Activated T-cell treated with anti-CD3 and anti-CD28 coated beads, Interleukin-2, amount 50 U/mL, for 72 hours (primary cell): Measurements from ENCODE around the gene RPLP2. TPM values are rescaled to one million over a fixed set of nuclear protein-coding genes. Genes with fewer than 3 reads are reported as not detected.

Source experiments
- ATAC-seq, 2 donors: fragments of 150-1000 bp; cut with Tn5 transposase; replicated peaks in 1 of 2; 2 replicates each; pipeline ENCODE4 v1.10.0; 2021; ENCODE audit warnings: moderate library complexity in 2 of 2, mild to moderate bottlenecking in 1 of 2
- DNase-seq, 2 donors: peaks; one replicate each; pipeline ENCODE4 v3.0.0; 2021 to 2022; ENCODE audit warnings: mixed read lengths in 1 of 2
- H3K27ac Mint-ChIP-seq: one replicate; pipeline ENCODE4 v1.8.0; 2022; ENCODE audit warnings: mild to moderate bottlenecking, moderate library complexity, mixed read lengths
- H3K27me3 Mint-ChIP-seq: one replicate; pipeline ENCODE4 v1.8.0; 2022; ENCODE audit warnings: low read depth, mixed read lengths
- H3K36me3 Mint-ChIP-seq, 2 donors: one replicate each; pipeline ENCODE4 v1.8.0; 2022; ENCODE audit warnings: mixed read lengths in 2 of 2, mild to moderate bottlenecking in 1 of 2; ENCODE audit not compliant: insufficient read depth in 2 of 2
- H3K4me1 Mint-ChIP-seq: one replicate; pipeline ENCODE4 v1.8.0; 2022; ENCODE audit warnings: low read depth, mixed read lengths
- H3K4me3 Mint-ChIP-seq, 2 donors: one replicate each; pipeline ENCODE4 v1.8.0; 2022; ENCODE audit warnings: mild to moderate bottlenecking in 2 of 2, mixed read lengths in 2 of 2, moderate library complexity in 2 of 2
- H3K9me3 Mint-ChIP-seq, 2 donors: one replicate each; pipeline ENCODE4 v1.8.0; 2022; ENCODE audit warnings: mixed read lengths in 2 of 2
- total RNA-seq, 2 donors: library from RNA; stranded (reverse); gene quantifications; one replicate each; pipeline ENCODE4 v1.2.3, GENCODE V29; 2022

The RPLP2 gene
- total RNA-seq, 2 donors from 2014 or later = 3,054 to 3,114 TPM

GRCh38 chr11:846496-847098 is 36.8 kb downstream of the RPLP2 start:
- Mint-ChIP-seq H3K27ac (no peak overlapping the region), H3K4me1 (peaks cover 18% of the 10 kb centered on the region)

GRCh38 chr11:847876-848275 is 38.1 kb downstream of the RPLP2 start:
- no peak overlapping the region for H3K27ac Mint-ChIP-seq
- no peaks in the 10 kb centered on the region for H3K9me3 Mint-ChIP-seq
- no peaks in the 10 kb centered on the region for H3K36me3 Mint-ChIP-seq
- H3K27me3 Mint-ChIP-seq = peaks cover 4% of the 10 kb centered on the region
- DNase-seq (no peak), ATAC-seq (no peak)
- peaks cover 18% of the 10 kb centered on the region for H3K4me1 Mint-ChIP-seq
- no peak overlapping the region for H3K4me3 Mint-ChIP-seq

More at GRCh38 chr11:846496-847098, 36.8 kb downstream of the RPLP2 start:
- H3K4me3 Mint-ChIP-seq = no peak overlapping the region
- DNase-seq (no peak), ATAC-seq (no peak)
- no peaks in the 10 kb centered on the region for H3K36me3 Mint-ChIP-seq
- H3K9me3 Mint-ChIP-seq = no peaks in the 10 kb centered on the region
- peaks cover 4% of the 10 kb centered on the region for H3K27me3 Mint-ChIP-seq

GRCh38 chr11:848380-848931 is 38.7 kb downstream of the RPLP2 start:
- H3K27ac Mint-ChIP-seq = no peak overlapping the region
- ATAC-seq (peak; percentile 63 to 64), DNase-seq (peak; percentile 79 to 81)
- peak overlapping the region; percentile 55 to 82 for H3K4me3 Mint-ChIP-seq
- H3K4me1 Mint-ChIP-seq = peaks cover 16% of the 10 kb centered on the region
- H3K9me3 Mint-ChIP-seq = no peaks in the 10 kb centered on the region
- H3K27me3 Mint-ChIP-seq = peaks cover 4% of the 10 kb centered on the region
- H3K36me3 Mint-ChIP-seq = no peaks in the 10 kb centered on the region

- Mint-ChIP-seq H3K36me3 (no peaks in the 10 kb centered on the region), H3K27ac (no peak overlapping the region), H3K9me3 (no peaks in the 10 kb centered on the region), H3K27me3 (peaks cover 4% of the 10 kb centered on the region), H3K4me3 (peak overlapping the region; percentile 75 to 82), H3K4me1 (peaks cover 10% of the 10 kb centered on the region)
- DNase-seq (peak in 1 of 2 donors; percentile 72), ATAC-seq (peak; percentile 49 to 62)
These were observed 39.5 kb downstream of the RPLP2 start for GRCh38 chr11:849104-849824.

- Mint-ChIP-seq H3K4me1 (peaks cover 5% of the 10 kb centered on the region), H3K27me3 (peaks cover 4% of the 10 kb centered on the region), H3K9me3 (no peaks in the 10 kb centered on the region), H3K36me3 (no peaks in the 10 kb centered on the region), H3K4me3 (peak overlapping the region; percentile 37 to 62), H3K27ac (no peak overlapping the region)
- no peak for DNase-seq
- peak; percentile 1 to 18 for ATAC-seq
These were observed 40.4 kb downstream of the RPLP2 start for GRCh38 chr11:849951-850774.

- no peak overlapping the region for H3K27ac Mint-ChIP-seq
- H3K36me3 Mint-ChIP-seq = no peaks in the 10 kb centered on the region
- ATAC-seq = no peak
- H3K27me3 Mint-ChIP-seq = peaks cover 4% of the 10 kb centered on the region
- H3K4me1 Mint-ChIP-seq = peaks cover 5% of the 10 kb centered on the region
- peak overlapping the region in 1 of 2 donors; percentile 48 for H3K4me3 Mint-ChIP-seq
- no peaks in the 10 kb centered on the region for H3K9me3 Mint-ChIP-seq
- DNase-seq = no peak
These were observed 41.3 kb downstream of the RPLP2 start for GRCh38 chr11:850775-851763.

- DNase-seq = no peak
- Mint-ChIP-seq H3K27me3 (peaks cover 4% of the 10 kb centered on the region), H3K4me3 (no peak overlapping the region), H3K36me3 (no peaks in the 10 kb centered on the region), H3K4me1 (peaks cover 5% of the 10 kb centered on the region), H3K9me3 (no peaks in the 10 kb centered on the region), H3K27ac (no peak overlapping the region)
- no peak for ATAC-seq
These were observed 43.0 kb downstream of the RPLP2 start for GRCh38 chr11:852762-853161.

GRCh38 chr11:853682-854448 is 44.1 kb downstream of the RPLP2 start:
- Mint-ChIP-seq H3K9me3 (no peaks in the 10 kb centered on the region), H3K27ac (no peak overlapping the region)

GRCh38 chr11:854601-855329 is 45.0 kb downstream of the RPLP2 start:
- no peaks in the 10 kb centered on the region for H3K4me1 Mint-ChIP-seq
- no peak overlapping the region for H3K4me3 Mint-ChIP-seq
- no peak overlapping the region for H3K27ac Mint-ChIP-seq
- H3K27me3 Mint-ChIP-seq = no peaks in the 10 kb centered on the region
- H3K36me3 Mint-ChIP-seq = no peaks in the 10 kb centered on the region
- no peaks in the 10 kb centered on the region for H3K9me3 Mint-ChIP-seq
- ATAC-seq (no peak), DNase-seq (no peak)

More at GRCh38 chr11:853682-854448, 44.1 kb downstream of the RPLP2 start:
- DNase-seq = no peak
- H3K27me3 Mint-ChIP-seq = peaks cover under 1% of the 10 kb centered on the region
- no peak overlapping the region for H3K4me3 Mint-ChIP-seq
- H3K36me3 Mint-ChIP-seq = no peaks in the 10 kb centered on the region
- no peak for ATAC-seq
- H3K4me1 Mint-ChIP-seq = peaks cover under 1% of the 10 kb centered on the region

- H3K27me3 Mint-ChIP-seq = no peaks in the 10 kb centered on the region
- ATAC-seq (no peak), DNase-seq (no peak)
- no peaks in the 10 kb centered on the region for H3K9me3 Mint-ChIP-seq
- no peak overlapping the region for H3K27ac Mint-ChIP-seq
- H3K36me3 Mint-ChIP-seq = no peaks in the 10 kb centered on the region
- H3K4me3 Mint-ChIP-seq = no peak overlapping the region
- no peaks in the 10 kb centered on the region for H3K4me1 Mint-ChIP-seq
These were observed 45.5 kb downstream of the RPLP2 start for GRCh38 chr11:855330-855674.

GRCh38 chr11:855796-856195 is 46.0 kb downstream of the RPLP2 start:
- Mint-ChIP-seq H3K9me3 (no peaks in the 10 kb centered on the region), H3K36me3 (no peaks in the 10 kb centered on the region), H3K27ac (no peak overlapping the region), H3K4me3 (no peak overlapping the region), H3K4me1 (no peaks in the 10 kb centered on the region), H3K27me3 (no peaks in the 10 kb centered on the region)
- DNase-seq = no peak
- ATAC-seq = no peak
